Measurements from ENCODE around the gene B4GALNT1. TPM values are rescaled to one million over a fixed set of nuclear protein-coding genes. Genes with fewer than 3 reads are reported as not detected.
A peak's percentile ranks its signal among the peaks of the same experiment; 100 is the strongest.
"Not testable (repeated sequence)": the region's sequence is repeated elsewhere in the genome, so short reads cannot be mapped to it uniquely, and the experiment has no call there.

B4GALNT1 gene
- total RNA-seq, 1 donor from 2014 or later = 18.6 TPM

- Mint-ChIP-seq H3K4me3 (no peak overlapping the region), H3K9me3 (no peaks in the 10 kb centered on the region), H3K36me3 (ENCODE audit: low read depth) (peaks cover 3% of the 10 kb centered on the region), H3K27me3 (ENCODE audit: low read depth) (peaks cover 69% of the 10 kb centered on the region), H3K4me1 (peaks cover 5% of the 10 kb centered on the region), H3K27ac (ENCODE audit: unreplicated experiment) (no peak overlapping the region)
- DNase-seq (ENCODE audit: low read depth, low spot score) = no peak
- TF ChIP-seq CTCF (conservative IDR thresholded peaks at IDR 0.05) = no peak
Observed at GRCh38 chr12:57638096-57638495, 5.1 kb upstream of the B4GALNT1 start.

GRCh38 chr12:57637364-57637763, 4.4 kb upstream of the B4GALNT1 start:
- peaks cover 3% of the 10 kb centered on the region for H3K36me3 Mint-ChIP-seq (ENCODE audit: low read depth)
- TF ChIP-seq CTCF (conservative IDR thresholded peaks at IDR 0.05) = peak; percentile 17
- H3K4me3 Mint-ChIP-seq = no peak overlapping the region
- no peak for DNase-seq (ENCODE audit: low read depth, low spot score)
- peaks cover 6% of the 10 kb centered on the region for H3K4me1 Mint-ChIP-seq
- no peaks in the 10 kb centered on the region for H3K9me3 Mint-ChIP-seq
- peaks cover 70% of the 10 kb centered on the region for H3K27me3 Mint-ChIP-seq (ENCODE audit: low read depth)
- no peak overlapping the region for H3K27ac Mint-ChIP-seq (ENCODE audit: unreplicated experiment)

- H3K4me3 Mint-ChIP-seq; H3K9me3 Mint-ChIP-seq; DNase-seq (ENCODE audit: low read depth, low spot score); H3K36me3 Mint-ChIP-seq (ENCODE audit: low read depth); H3K4me1 Mint-ChIP-seq; H3K27ac Mint-ChIP-seq (ENCODE audit: unreplicated experiment): not testable (repeated sequence)
- peaks cover 69% of the 10 kb centered on the region for H3K27me3 Mint-ChIP-seq (ENCODE audit: low read depth)
Observed at GRCh38 chr12:57636731-57637130, 3.7 kb upstream of the B4GALNT1 start.

- Mint-ChIP-seq H3K27me3 (ENCODE audit: low read depth) (peaks cover 55% of the 10 kb centered on the region), H3K36me3 (ENCODE audit: low read depth) (no peaks in the 10 kb centered on the region), H3K27ac (ENCODE audit: unreplicated experiment) (no peak overlapping the region), H3K9me3 (no peaks in the 10 kb centered on the region), H3K4me1 (peaks cover 25% of the 10 kb centered on the region), H3K4me3 (peak overlapping the region; percentile 86)
- peak; percentile 30 for DNase-seq (ENCODE audit: low read depth, low spot score)
- TF ChIP-seq CTCF (conservative IDR thresholded peaks at IDR 0.05) = no peak
Observed at GRCh38 chr12:57632073-57632957, 686 bp downstream of the B4GALNT1 start.

GRCh38 chr12:57631566-57632072, 1.4 kb downstream of the B4GALNT1 start:
- Mint-ChIP-seq H3K4me3 (peak overlapping the region; percentile 81), H3K27ac (ENCODE audit: unreplicated experiment) (no peak overlapping the region), H3K27me3 (ENCODE audit: low read depth) (peaks cover 57% of the 10 kb centered on the region), H3K9me3 (no peaks in the 10 kb centered on the region), H3K36me3 (ENCODE audit: low read depth) (peaks cover 3% of the 10 kb centered on the region), H3K4me1 (peaks cover 25% of the 10 kb centered on the region)
- no peak for DNase-seq (ENCODE audit: low read depth, low spot score)
- TF ChIP-seq CTCF (conservative IDR thresholded peaks at IDR 0.05) = no peak

GRCh38 chr12:57630891-57631433, 2.0 kb downstream of the B4GALNT1 start:
- no peaks in the 10 kb centered on the region for H3K9me3 Mint-ChIP-seq
- peaks cover 25% of the 10 kb centered on the region for H3K4me1 Mint-ChIP-seq
- DNase-seq (ENCODE audit: low read depth, low spot score) = no peak
- H3K27ac Mint-ChIP-seq (ENCODE audit: unreplicated experiment) = no peak overlapping the region
- no peak for TF ChIP-seq CTCF (conservative IDR thresholded peaks at IDR 0.05)
- peaks cover 57% of the 10 kb centered on the region for H3K27me3 Mint-ChIP-seq (ENCODE audit: low read depth)
- H3K4me3 Mint-ChIP-seq = peak overlapping the region; percentile 81
- H3K36me3 Mint-ChIP-seq (ENCODE audit: low read depth) = peaks cover 3% of the 10 kb centered on the region
